Choroid plexus epithelial cell (primary cell): Measurements from ENCODE around the gene CRX.
A peak's percentile ranks its signal among the peaks of the same experiment; 100 is the strongest.
"Not testable (repeated sequence)": the region's sequence is repeated elsewhere in the genome, so short reads cannot be mapped to it uniquely, and the experiment has no call there.

Experiments
- DNase-seq: peaks from one replicate; pipeline ENCODE4 v3.0.0-alpha.2; 2010; ENCODE audit warnings: low read depth
- H3K4me3 ChIP-seq: 2 replicates; pipeline ENCODE4 v1.5.1; 2011; ENCODE audit warnings: low read depth, mild to moderate bottlenecking, control low read depth, low read length, moderate library complexity
- CTCF ChIP-seq: conservative IDR thresholded peaks from 2 replicates; pipeline ENCODE4 v1.5.1; 2011; ENCODE audit warnings: low read depth, mild to moderate bottlenecking, control low read depth, inconsistent platforms, low read length, moderate library complexity

CRX gene

GRCh38 chr19:47848823-47849473 lies 27.2 kb downstream of the CRX start:
- DNase-seq, result peak; percentile 29
- no peak overlapping the region for H3K4me3 ChIP-seq

GRCh38 chr19:47853003-47853402 lies 31.3 kb downstream of the CRX start:
- no peak overlapping the region for H3K4me3 ChIP-seq
- no peak for DNase-seq
- no peak for TF ChIP-seq CTCF

More at GRCh38 chr19:47848823-47849473, 27.2 kb downstream of the CRX start:
- peak; percentile 59 for TF ChIP-seq CTCF

GRCh38 chr19:47854459-47854858 lies 32.7 kb downstream of the CRX start:
- TF ChIP-seq CTCF, result no peak
- no peak overlapping the region for H3K4me3 ChIP-seq

GRCh38 chr19:47858231-47858630 lies 36.5 kb downstream of the CRX start:
- DNase-seq, result peak; percentile 18
- H3K4me3 ChIP-seq, result not testable (repeated sequence)

More at GRCh38 chr19:47854459-47854858, 32.7 kb downstream of the CRX start:
- DNase-seq, result no peak

- DNase-seq, H3K4me3 ChIP-seq: not testable (repeated sequence)
Observed at GRCh38 chr19:47858646-47859285, 37.0 kb downstream of the CRX start, which contains the start of gene TPRX2. Gene TPRX2, plus strand, starts transcription at chr19:47859235. Its CDS starts 12 bp downstream, at chr19:47859247.

GRCh38 chr19:47859838-47860237 lies 38.1 kb downstream of the CRX start:
- not testable (repeated sequence) for H3K4me3 ChIP-seq, DNase-seq

- no peak for TF ChIP-seq CTCF
- DNase-seq, result no peak
Observed at GRCh38 chr19:47860602-47861297, 39.0 kb downstream of the CRX start.

GRCh38 chr19:47861630-47862029 lies 39.9 kb downstream of the CRX start:
- TF ChIP-seq CTCF, result no peak
- H3K4me3 ChIP-seq, result no peak overlapping the region
- no peak for DNase-seq

More at GRCh38 chr19:47860602-47861297, 39.0 kb downstream of the CRX start:
- no peak overlapping the region for H3K4me3 ChIP-seq
